Esophagus squamous epithelium (tissue), 5 donors: ENCODE data around the gene ZNF282. TPM values are rescaled to one million over a fixed set of nuclear protein-coding genes. Genes with fewer than 3 reads are reported as not detected.

ENCODE experiments used
- DNase-seq: peaks from one replicate; lab custom pipeline; 2025; lab: John Stamatoyannopoulos, UW
- H3K27ac ChIP-seq, 4 donors: fragments of 200-600 bp; sonication (generic); one replicate each; pipeline ENCODE4 v1.5.1; 2016 to 2019; ENCODE audit warnings: mild to moderate bottlenecking in 1 of 4
- H3K27me3 ChIP-seq, 4 donors: fragments of 200-600 bp; sonication (generic); 1 replicate in 3 of 4; 2 replicates in 1 of 4; pipeline versions ENCODE4 v1.5.1 to v1.6.0; 2017 to 2021; ENCODE audit warnings: antibody characterized with exemption in 1 of 4
- H3K36me3 ChIP-seq, 3 donors: fragments of 200-600 bp; sonication (generic); one replicate each; pipeline ENCODE4 v1.5.1; 2016 to 2019
- H3K4me1 ChIP-seq, 3 donors: fragments of 200-600 bp; sonication (generic); one replicate each; pipeline ENCODE4 v1.5.1; 2017 to 2019
- H3K4me3 ChIP-seq, 4 donors: fragments of 200-600 bp; sonication (generic); 1 replicate in 3 of 4; 2 replicates in 1 of 4; pipeline ENCODE4 v1.5.1; 2016 to 2019; ENCODE audit warnings: mild to moderate bottlenecking in 2 of 4, moderate library complexity in 1 of 4
- H3K9me3 ChIP-seq, 3 donors: fragments of 200-600 bp; sonication (generic); one replicate each; pipeline ENCODE4 v1.5.1; 2016 to 2019
- CTCF ChIP-seq, 6 experiments: fragments of 450-650 bp in 4 of 6; fragments of 200-600 bp in 2 of 6; sonication (generic) in 2 of 6; IDR thresholded peaks; one replicate each; pipeline ENCODE4 v1.5.1; 2016 to 2019; ENCODE audit warnings: antibody characterized with exemption in 6 of 6, mild to moderate bottlenecking in 4 of 6, moderate library complexity in 4 of 6
- POLR2A ChIP-seq, 4 donors: fragments of 450-650 bp; IDR thresholded peaks; one replicate each; pipeline ENCODE4 v1.6.1; 2017; ENCODE audit warnings: antibody characterized with exemption in 4 of 4, mild to moderate bottlenecking in 4 of 4, moderate library complexity in 3 of 4
- WGBS, 2 donors: methylation state at CpG; one replicate each; pipeline ENCODE4 v1.1.5; 2018; 5-methylcytosine and 5-hydroxymethylcytosine counted together
- intact Hi-C: fragments of 100-400 bp; cut with DNase I; formaldehyde crosslinking; loops from one replicate; pipeline ENCODE4 v1.15.0; 2022
- total RNA-seq, 4 donors: library from RNA; depleted of rRNA; stranded (reverse); fragments of >200 nt; gene quantifications; one replicate each; pipeline ENCODE4 v1.1.0, GENCODE V29; 2016
- donor health status: DM: yes; HTN: yes; CAD: no.

ZNF282 gene
- total RNA-seq, 4 donors from 2014 or later, result 13.9 to 21.7 (median 16.9) TPM

GRCh38 chr7:149180722-149181449 lies 14.5 kb upstream of the ZNF282 start:
- no peak overlapping the region for H3K27ac ChIP-seq
- no peak for DNase-seq
- intact Hi-C loops, result no loop called here
- H3K36me3 ChIP-seq, result peaks cover 6 to 61% (median 26%) of the 10 kb centered on the region in 3 donors
- no peaks in the 10 kb centered on the region for H3K27me3 ChIP-seq
- H3K9me3 ChIP-seq, result no peaks in the 10 kb centered on the region
- H3K4me3 ChIP-seq, result no peak overlapping the region
- peaks cover 0 to 29% (median 0%) of the 10 kb centered on the region in 3 donors for H3K4me1 ChIP-seq
- no peak for TF ChIP-seq CTCF (IDR thresholded peaks at IDR 0.05)

- Histone ChIP-seq H3K4me3 (no peak overlapping the region), H3K36me3 (peaks cover 3 to 55% (median 26%) of the 10 kb centered on the region in 3 donors), H3K4me1 (peaks cover 0 to 29% (median 0%) of the 10 kb centered on the region in 3 donors), H3K27me3 (no peaks in the 10 kb centered on the region), H3K9me3 (no peaks in the 10 kb centered on the region), H3K27ac (peak overlapping the region in 1 of 4 donors; percentile 48)
- no peak for TF ChIP-seq CTCF (IDR thresholded peaks at IDR 0.05)
- no peak for TF ChIP-seq POLR2A (IDR thresholded peaks at IDR 0.05)
- no peak for DNase-seq
- intact Hi-C loops, result no loop called here
Measured at GRCh38 chr7:149181450-149181790, 13.9 kb upstream of the ZNF282 start.

GRCh38 chr7:149184274-149184673 lies 11.1 kb upstream of the ZNF282 start:
- H3K4me3 ChIP-seq, result no peak overlapping the region
- TF ChIP-seq CTCF (IDR thresholded peaks at IDR 0.05), result no peak
- TF ChIP-seq POLR2A (IDR thresholded peaks at IDR 0.05), result no peak
- WGBS, 2 donors, result 92 to 93% methylated on average over 6 of the region's 6 CpGs
- H3K4me1 ChIP-seq, result peaks cover 0 to 29% (median 0%) of the 10 kb centered on the region in 3 donors
- no peaks in the 10 kb centered on the region for H3K9me3 ChIP-seq
- intact Hi-C loops, result no loop called here
- H3K36me3 ChIP-seq, result peaks cover 0 to 27% (median 6%) of the 10 kb centered on the region in 3 donors
- no peak for DNase-seq
- no peak overlapping the region for H3K27ac ChIP-seq
- no peaks in the 10 kb centered on the region for H3K27me3 ChIP-seq

GRCh38 chr7:149188213-149188612 lies 7.1 kb upstream of the ZNF282 start:
- TF ChIP-seq CTCF (IDR thresholded peaks at IDR 0.05), result no peak
- H3K4me1 ChIP-seq, result no peaks in the 10 kb centered on the region
- WGBS, 2 donors, result 48 to 66% methylated on average over 2 of the region's 2 CpGs
- intact Hi-C loops, result no loop called here
- no peaks in the 10 kb centered on the region for H3K9me3 ChIP-seq
- no peak overlapping the region for H3K4me3 ChIP-seq
- no peaks in the 10 kb centered on the region for H3K36me3 ChIP-seq
- H3K27ac ChIP-seq, result no peak overlapping the region
- DNase-seq, result no peak
- H3K27me3 ChIP-seq, result no peaks in the 10 kb centered on the region

- Histone ChIP-seq H3K4me3 (no peak overlapping the region), H3K27ac (no peak overlapping the region), H3K4me1 (no peaks in the 10 kb centered on the region), H3K27me3 (no peaks in the 10 kb centered on the region), H3K36me3 (no peaks in the 10 kb centered on the region), H3K9me3 (no peaks in the 10 kb centered on the region)
- TF ChIP-seq CTCF (IDR thresholded peaks at IDR 0.05) (no peak), POLR2A (IDR thresholded peaks at IDR 0.05) (no peak)
- intact Hi-C loops, result no loop called here
- no peak for DNase-seq
- 48 to 53% methylated on average over 12 of the region's 12 CpGs for whole genome bisulfite sequencing, 2 donors
Measured at GRCh38 chr7:149188637-149189259, 6.6 kb upstream of the ZNF282 start.
